ENCODE data around the gene THBS3.
"Not testable (repeated sequence)": the region's sequence is repeated elsewhere in the genome, so short reads cannot be mapped to it uniquely, and the experiment has no call there.

Gene THBS3

DNA sequence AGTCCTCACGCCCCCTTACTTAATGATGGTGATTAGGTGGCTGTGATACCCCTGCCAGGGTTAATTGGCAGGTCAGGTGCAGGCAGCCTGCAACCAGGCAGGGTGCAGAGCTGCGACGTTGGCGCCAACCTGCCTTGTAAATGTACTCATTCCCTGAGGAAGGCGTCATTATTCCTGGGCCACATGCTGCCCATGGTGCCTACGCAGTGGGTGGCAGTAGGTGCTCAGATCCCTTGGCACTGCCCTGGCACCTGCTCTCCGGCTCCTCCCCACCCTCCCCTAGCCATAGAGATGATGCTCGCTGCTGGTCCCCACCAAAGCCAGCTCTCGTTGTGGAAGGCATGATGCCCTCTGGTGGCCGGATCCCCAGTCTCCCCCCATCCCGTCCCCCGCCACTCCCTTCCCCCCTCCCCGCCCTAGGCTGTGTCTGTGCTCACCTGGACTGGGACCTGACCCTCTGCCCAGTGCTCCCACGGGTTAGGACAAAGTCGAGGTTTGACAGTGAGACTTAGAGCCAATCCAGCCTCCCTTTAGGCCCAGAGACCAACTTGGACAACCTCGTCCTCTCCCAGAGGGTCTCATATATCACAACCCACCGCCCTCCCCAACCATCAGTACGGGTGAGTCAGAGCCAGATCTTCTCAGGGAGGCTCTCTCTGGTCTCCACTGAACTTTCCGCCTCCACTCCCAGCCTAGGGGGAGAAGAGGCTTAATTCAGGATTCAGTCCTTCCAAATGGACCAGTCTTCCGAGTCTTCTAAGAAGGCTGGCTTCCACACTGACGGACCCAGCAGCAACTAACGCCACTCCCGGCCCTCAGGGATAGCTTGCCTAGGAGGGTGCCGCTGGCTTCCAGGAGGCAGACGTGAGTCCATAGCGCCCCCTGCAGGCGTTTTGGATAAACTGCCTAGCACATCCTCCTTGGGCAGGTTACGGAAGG lies 40.3 kb downstream of the THBS3 start:
- TF ChIP-seq, protein P1, sequence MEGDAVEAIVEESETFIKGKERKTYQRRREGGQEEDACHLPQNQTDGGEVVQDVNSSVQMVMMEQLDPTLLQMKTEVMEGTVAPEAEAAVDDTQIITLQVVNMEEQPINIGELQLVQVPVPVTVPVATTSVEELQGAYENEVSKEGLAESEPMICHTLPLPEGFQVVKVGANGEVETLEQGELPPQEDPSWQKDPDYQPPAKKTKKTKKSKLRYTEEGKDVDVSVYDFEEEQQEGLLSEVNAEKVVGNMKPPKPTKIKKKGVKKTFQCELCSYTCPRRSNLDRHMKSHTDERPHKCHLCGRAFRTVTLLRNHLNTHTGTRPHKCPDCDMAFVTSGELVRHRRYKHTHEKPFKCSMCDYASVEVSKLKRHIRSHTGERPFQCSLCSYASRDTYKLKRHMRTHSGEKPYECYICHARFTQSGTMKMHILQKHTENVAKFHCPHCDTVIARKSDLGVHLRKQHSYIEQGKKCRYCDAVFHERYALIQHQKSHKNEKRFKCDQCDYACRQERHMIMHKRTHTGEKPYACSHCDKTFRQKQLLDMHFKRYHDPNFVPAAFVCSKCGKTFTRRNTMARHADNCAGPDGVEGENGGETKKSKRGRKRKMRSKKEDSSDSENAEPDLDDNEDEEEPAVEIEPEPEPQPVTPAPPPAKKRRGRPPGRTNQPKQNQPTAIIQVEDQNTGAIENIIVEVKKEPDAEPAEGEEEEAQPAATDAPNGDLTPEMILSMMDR (conservative IDR thresholded peaks at IDR 0.05; ENCODE audit: low read depth, low read length) = peak; percentile 93
- DNase-seq (ENCODE audit: low read depth) = peak; percentile 87
- no peak overlapping the region for H3K4me3 ChIP-seq (ENCODE audit: low read depth, low read length)

DNA sequence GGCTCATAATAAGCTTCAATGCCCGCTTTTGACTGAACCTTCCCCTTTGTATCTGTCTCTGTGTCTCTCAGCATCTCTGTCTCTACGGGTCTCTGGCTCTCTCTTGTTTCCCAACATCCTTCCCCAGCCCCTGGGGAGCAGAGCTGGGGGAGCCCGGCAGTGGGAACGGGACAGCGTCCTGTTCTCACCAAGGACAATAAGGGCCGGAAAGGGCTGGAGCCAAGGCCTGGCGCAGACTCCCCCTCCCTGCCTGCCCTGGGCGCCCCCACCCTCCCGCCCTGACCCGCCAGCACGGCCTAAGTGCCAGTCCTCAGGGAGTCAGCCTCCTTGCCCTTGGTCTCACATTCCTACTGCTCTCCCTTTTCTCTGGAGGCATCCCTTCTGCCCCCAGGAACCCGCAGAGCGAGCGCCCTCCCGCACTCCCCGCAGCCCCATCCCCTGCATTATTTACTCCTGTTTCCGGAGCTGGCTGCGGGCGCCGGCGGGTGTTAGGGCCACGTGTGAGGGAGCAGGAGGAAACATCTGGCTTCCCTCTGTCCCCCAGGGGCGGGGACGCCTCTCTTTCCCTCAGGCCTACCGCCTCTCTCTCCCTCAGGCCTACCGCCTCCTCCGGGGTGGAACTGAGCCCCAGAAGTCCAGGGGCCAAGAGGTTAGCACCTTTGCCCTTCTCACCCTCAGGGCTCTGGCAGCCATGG lies 41.1 kb downstream of the THBS3 start:
- DNase-seq (ENCODE audit: low read depth) = no peak
- TF ChIP-seq, protein P1 (conservative IDR thresholded peaks at IDR 0.05; ENCODE audit: low read depth, low read length) = no peak
- H3K4me3 ChIP-seq (ENCODE audit: low read depth, low read length) = no peak overlapping the region

DNA sequence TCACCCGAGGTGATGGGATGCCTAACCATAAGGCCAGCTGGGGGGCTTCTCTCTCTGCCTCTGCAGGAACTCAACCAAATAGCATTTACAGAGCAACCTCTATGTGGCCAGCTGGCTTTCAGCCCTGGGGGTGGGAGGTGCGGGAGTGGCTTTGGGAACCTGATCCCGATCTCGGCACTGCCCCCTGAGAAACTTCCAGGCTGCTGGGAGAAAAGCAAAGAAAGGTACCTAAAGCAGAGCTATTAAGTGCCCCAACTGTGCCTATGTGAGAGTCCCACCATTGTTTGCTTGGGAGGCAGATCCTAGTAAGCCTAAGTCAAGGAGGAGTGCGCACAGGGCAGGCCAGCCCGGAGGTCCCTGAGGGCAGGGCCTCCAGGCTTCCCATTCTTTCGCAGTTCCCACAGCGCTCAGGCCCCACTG lies 41.6 kb downstream of the THBS3 start:
- DNase-seq (ENCODE audit: low read depth) = no peak
- TF ChIP-seq, protein P1 (conservative IDR thresholded peaks at IDR 0.05; ENCODE audit: low read depth, low read length) = no peak
- H3K4me3 ChIP-seq (ENCODE audit: low read depth, low read length) = no peak overlapping the region

GRCh38 chr1:155164625-155165024 lies 43.1 kb downstream of the THBS3 start:
- not testable (repeated sequence) for DNase-seq (ENCODE audit: low read depth); H3K4me3 ChIP-seq (ENCODE audit: low read depth, low read length)

DNA sequence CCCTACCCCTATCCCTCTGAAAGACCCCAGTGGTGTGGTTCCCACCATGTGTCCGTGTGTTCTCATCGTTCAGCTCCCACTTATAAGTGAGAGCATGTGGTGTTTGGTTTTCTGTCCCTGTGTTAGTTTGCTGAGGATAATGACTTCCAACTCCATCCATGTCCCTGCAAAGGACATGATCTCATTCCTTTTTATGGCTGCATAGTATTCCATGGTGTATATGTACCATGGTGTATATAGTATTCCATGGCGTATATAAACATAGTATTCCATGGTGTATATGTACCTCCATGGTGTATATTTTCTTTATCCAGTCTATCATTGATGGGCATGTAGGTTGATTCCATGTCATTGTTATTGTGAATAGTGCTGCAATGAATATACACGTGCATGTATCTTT lies 43.9 kb downstream of the THBS3 start:
- DNase-seq (ENCODE audit: low read depth); H3K4me3 ChIP-seq (ENCODE audit: low read depth, low read length): not testable (repeated sequence)

DNA sequence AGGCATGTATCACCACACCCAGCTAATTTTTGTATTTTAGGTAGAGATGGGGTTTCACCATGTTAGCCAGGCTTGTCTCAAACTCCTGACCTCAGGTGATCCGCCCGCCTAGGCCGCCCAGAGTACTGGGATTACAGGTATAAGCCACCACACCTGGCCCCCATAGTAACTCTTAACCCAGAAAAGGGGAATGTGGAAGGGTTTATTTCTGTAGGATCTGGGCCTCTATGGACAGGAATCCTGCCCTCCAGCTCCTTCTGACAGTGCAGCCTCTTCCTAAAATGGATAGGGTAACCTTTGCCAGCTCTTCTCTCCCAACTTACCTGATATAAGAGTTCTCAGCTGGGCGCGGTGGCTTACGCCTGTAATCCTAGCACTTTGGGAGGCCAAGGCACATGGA lies 45.1 kb downstream of the THBS3 start:
- not testable (repeated sequence) for DNase-seq (ENCODE audit: low read depth); H3K4me3 ChIP-seq (ENCODE audit: low read depth, low read length)

DNA sequence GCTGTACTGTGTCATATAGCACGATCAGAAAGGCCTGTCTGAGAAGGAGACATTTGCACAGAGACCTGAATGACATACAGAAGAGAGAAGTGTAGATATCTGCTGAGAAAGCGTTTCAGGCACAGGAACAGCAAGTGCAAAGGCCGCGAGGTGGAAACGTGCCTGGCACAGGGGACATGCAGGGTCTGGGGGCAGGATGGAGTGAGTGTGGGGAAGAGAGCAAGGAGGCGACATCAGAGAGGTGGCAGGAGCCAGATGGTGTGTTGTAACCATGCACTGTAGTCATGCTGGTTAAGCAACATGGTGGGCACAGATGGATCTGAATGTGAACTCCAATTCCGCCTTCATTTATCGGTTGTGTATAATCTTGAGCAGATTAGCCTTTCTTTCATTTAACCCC lies 47.6 kb downstream of the THBS3 start:
- H3K4me3 ChIP-seq (ENCODE audit: low read depth, low read length) = no peak overlapping the region
- DNase-seq (ENCODE audit: low read depth) = no peak
- TF ChIP-seq, protein P1 (conservative IDR thresholded peaks at IDR 0.05; ENCODE audit: low read depth, low read length) = no peak

- TF ChIP-seq, protein P1 (conservative IDR thresholded peaks at IDR 0.05; ENCODE audit: low read depth, low read length) = no peak
- no peak overlapping the region for H3K4me3 ChIP-seq (ENCODE audit: low read depth, low read length)
- DNase-seq (ENCODE audit: low read depth) = no peak
Observed at GRCh38 chr1:155158991-155159390, 48.7 kb downstream of the THBS3 start.

DNA sequence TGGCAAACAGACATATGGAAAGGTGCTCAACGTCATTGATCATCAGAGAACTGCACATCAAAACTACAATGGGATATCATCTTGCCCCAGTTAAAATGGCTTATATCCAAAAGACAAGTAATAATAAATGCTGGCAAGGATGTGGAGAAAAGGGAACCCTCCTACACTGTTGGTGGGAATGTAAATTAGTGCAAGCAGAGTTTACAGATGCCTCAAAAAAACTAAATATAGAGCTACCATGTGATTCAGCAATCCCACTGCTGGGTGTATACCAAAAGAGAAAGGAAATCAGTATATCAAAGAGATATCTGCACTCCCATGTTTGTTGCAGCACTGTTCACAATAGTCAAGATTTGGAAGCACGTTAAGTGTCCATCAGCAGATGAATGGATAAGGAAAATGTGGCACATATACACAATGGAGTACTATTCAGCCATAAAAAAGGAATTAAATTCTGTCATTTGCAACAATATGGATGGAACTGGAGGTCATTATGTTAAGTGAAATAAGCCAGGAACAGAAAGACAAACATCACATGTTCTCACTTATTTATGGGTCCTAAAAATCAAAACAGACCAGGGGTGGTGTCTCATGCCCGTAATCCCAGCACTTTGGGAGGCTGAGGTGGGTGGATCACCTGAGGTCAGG lies 51.6 kb downstream of the THBS3 start:
- H3K4me3 ChIP-seq (ENCODE audit: low read depth, low read length); DNase-seq (ENCODE audit: low read depth): not testable (repeated sequence)

All from choroid plexus epithelial cell (primary cell).